ENCODE data around the gene RPL28.

Gene RPL28

DNA sequence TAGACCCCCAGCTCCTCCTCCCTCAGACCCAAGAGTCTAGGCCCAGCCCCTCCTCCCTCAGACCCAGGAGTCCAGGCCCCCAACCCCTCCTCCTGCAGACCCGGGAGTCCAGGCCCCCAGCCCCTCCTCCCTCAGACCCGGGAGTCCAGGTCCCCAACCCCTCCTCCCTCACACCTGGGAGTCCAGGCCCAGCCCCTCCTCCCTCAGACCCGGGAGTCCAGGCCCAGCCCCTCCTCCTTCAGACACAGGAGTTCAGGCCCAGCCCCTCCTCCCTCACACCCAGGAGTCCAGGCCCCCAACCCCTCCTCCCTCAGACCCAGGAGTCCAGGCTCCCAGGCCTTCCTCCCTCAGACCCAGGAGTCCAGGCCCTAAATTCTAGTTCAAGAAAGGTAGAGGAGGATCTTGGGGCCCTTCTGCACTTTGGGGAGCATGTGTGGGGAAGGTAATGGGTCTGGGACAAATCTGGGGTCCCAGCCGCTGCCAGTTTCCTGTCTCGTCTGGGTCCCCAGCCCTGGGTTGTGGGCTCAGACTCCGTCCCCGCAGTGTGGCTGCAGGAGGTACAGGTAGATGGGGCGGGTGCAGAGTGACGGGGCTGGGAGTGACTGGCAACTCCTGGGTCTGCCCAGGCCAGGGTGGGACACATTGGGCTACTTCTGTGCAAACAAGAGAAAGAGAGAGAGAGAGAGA, 12.3 kb upstream of the RPL28 start:
- no peak for DNase-seq (ENCODE audit: low read depth in 2 of 2)

- DNase-seq (ENCODE audit: low read depth in 2 of 2), result no peak
These were observed 11.6 kb upstream of the RPL28 start for GRCh38 chr19:55373993-55374757.

- DNase-seq (ENCODE audit: low read depth in 2 of 2), result no peak
These were observed 9.3 kb upstream of the RPL28 start, which contains the start of gene TMEM190 for GRCh38 chr19:55376241-55376933. TMEM190 (plus strand) TSS chr19:55376826; CDS start chr19:55376854, 28 bp downstream.

- no peak for DNase-seq (ENCODE audit: low read depth in 2 of 2)
These were observed 8.2 kb upstream of the RPL28 start for GRCh38 chr19:55377356-55378131.

- no peak for DNase-seq (ENCODE audit: low read depth in 2 of 2)
These were observed 6.6 kb upstream of the RPL28 start for GRCh38 chr19:55379174-55379573.

DNA sequence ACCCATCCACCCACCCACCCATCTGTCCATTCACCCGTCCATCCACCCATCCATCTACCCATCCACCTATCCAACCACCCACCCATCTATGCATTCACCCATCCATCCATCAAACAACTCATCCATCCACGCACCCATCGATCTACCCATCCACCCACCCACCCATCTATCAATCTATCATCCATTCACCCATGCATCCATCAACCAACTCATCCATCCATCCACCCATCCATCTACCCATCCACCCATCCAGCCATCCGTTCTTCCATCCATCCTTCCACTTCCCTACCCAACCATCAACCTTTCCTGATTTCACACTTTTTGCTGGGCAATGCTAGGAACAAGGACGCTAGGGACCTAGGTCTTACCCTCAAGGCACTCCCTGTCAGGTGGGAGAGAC, 3.7 kb upstream of the RPL28 start:
- no peak for DNase-seq (ENCODE audit: low read depth in 2 of 2)

GRCh38 chr19:55382522-55383054, 3.1 kb upstream of the RPL28 start:
- DNase-seq (ENCODE audit: low read depth in 2 of 2), result no peak

DNA sequence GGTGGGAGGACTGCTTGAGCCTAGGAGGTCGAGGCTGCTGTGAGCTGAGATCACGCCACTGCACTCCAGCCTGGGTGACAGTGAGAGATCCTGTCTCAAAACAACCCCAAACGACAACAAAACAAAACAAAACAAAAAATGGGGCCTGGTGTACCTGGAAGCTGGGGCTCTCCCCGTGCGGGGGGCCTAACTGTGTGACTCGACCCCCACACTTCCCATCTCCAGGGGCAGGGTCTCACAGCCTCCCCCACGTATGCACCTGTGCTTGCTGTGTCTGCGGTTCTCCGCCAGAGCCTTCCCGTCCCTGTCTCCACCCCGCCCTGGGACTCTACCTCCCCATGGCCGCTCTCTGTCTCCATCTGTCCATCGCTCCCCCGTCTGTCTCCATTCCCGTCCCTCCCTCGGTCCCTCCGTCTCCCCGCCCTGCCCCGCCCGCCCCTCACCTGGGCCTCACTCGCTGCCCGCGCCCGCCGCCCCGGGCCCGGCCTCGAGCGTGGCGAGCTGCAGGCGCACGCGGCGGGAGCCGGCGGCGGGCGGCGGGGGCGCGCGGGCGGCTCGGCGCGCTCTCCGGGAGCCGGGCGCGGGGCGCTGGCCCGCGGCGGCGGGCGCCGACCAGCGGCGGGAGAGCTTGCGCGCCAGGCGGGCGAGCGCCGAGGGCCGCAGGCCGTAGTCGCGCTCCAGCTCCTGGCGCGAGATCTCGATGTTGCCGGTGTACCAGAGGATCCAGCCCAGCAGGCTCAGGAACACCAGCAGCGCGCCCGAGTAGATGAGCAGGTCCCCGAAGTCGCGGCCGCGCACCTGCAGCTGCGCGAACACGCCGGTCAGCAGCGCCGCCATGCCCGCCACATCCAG, 2.2 kb upstream of the RPL28 start:
- DNase-seq (ENCODE audit: low read depth in 2 of 2), result no peak

DNA sequence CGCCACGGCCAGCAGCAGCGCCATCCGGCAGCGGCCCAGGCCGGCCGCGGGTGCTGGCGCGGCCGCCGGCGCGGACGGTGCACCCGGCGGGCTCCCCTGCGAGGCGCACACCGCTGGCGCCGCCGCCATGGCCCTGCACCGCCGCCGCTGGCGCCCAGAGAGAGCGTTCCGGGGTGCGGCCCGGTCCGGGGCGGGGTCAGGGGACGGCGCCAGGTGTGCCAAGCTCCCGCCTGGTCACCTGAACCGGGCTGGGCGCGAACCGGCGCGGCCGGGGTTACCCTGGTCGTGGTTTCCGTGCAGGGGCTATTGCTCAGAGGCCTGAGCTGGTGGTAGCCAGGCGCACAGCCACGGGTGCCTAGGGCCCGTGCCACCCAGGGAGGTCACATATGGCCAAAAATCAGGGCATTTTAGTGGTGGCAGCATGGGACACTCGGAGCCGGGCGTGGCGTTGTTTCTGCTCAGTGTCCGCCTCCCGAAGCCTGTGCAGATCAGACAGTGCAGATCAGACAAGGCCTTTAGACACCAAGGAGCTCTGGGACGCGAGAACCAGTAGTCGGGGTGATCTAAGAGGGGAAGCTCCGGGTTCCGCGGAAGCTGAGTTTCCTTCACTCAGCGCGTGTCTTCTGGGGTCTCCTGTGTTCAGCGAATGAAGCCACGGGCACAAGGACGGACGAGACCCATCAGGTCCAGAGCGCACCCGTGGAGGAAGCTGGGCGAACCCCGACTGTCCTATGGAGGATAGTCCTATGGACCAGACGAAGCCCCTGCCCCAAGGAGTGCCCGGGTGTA, 1.4 kb upstream of the RPL28 start, which contains the start of gene TMEM238:
Gene TMEM238, minus strand, starts transcription at position 162 of the 789 bp plus-strand sequence. Its CDS starts 33 bp downstream, at position 129.
- no peak for DNase-seq (ENCODE audit: low read depth in 2 of 2)

DNA sequence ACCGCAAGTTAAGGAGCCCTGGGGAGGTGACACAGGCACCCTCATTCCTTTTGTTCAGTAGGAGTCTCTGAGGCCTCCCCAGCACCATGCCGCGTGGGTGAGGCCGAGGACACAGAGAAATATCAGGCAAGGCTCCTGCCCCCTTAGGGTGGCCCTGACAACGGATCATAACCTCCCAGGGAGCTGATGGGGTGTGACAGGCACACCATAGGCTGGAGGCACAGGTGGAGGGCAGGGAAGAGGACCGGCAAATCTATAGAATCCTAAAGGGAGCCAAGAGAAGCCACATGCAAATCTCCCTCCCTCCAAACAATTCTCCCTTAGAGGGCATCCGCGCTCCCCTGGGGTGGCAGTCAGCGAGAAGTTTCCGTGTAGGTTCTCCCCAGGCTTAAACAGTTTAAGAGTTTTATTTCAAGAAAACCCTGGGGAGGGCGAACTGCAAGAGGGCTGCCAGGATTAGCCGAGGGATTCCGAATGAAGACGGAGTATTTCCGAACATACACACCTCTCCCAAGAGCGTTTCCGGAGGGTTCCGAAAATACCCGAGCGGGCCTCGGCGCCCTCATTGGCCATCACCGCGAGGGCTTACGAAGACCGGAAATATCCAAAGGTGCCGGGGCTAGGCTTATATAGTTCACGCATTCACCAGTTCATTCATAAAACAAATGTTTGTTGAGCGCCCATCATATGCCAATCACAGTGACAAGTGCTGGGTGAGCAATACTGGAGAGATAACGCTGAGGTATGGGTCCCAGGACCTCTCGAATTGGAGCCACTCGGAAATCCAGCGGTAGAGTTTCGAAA, 610 bp upstream of the RPL28 start:
- peak; percentile 79 to 82 for DNase-seq (ENCODE audit: low read depth in 2 of 2)

DNA sequence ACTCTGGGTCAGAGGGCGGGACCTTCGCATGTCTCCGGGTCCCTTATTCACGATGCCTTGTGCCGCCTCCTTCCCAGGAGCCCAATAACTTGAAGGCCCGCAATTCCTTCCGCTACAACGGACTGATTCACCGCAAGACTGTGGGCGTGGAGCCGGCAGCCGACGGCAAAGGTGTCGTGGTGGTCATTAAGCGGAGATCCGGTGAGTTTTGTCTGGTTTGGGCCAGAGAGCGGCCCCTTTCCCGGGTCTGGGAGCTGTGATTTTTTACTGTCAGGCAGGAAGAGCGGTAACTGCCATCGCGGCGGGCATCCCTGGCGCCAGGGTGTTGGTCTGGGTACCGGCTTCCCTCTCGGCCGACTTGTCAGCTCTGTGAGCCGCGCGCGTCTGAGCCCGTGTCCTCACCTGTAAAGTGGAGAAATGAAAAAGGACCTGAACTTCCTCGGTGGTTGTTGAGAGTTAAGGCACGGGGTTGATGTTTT, 800 bp downstream of the RPL28 start:
- DNase-seq (ENCODE audit: low read depth in 2 of 2), result no peak

DNA sequence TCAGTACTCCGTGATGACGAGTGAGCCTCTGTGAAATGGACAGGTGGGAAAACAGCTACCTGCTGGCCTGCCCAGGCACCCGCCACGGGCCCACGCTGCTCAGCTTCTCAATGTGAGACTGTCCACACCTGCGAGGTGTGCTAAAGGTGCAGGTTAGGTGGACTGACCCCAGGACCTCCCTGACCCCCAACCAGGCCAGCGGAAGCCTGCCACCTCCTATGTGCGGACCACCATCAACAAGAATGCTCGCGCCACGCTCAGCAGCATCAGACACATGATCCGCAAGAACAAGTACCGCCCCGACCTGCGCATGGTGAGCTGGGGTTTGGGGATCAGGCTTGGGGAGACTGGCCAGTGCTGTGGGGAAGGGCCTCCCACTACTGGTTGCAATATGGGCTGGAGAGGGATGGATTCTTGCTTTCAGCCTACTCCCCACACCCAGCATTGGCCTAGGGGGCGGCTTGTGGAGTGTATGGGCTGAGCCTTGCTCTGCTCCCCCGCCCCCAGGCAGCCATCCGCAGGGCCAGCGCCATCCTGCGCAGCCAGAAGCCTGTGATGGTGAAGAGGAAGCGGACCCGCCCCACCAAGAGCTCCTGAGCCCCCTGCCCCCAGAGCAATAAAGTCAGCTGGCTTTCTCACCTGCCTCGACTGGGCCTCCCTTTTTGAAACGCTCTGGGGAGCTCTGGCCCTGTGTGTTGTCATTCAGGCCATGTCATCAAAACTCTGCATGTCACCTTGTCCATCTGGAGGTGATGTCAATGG, 2.2 kb downstream of the RPL28 start:
- no peak for DNase-seq (ENCODE audit: low read depth in 2 of 2)

DNA sequence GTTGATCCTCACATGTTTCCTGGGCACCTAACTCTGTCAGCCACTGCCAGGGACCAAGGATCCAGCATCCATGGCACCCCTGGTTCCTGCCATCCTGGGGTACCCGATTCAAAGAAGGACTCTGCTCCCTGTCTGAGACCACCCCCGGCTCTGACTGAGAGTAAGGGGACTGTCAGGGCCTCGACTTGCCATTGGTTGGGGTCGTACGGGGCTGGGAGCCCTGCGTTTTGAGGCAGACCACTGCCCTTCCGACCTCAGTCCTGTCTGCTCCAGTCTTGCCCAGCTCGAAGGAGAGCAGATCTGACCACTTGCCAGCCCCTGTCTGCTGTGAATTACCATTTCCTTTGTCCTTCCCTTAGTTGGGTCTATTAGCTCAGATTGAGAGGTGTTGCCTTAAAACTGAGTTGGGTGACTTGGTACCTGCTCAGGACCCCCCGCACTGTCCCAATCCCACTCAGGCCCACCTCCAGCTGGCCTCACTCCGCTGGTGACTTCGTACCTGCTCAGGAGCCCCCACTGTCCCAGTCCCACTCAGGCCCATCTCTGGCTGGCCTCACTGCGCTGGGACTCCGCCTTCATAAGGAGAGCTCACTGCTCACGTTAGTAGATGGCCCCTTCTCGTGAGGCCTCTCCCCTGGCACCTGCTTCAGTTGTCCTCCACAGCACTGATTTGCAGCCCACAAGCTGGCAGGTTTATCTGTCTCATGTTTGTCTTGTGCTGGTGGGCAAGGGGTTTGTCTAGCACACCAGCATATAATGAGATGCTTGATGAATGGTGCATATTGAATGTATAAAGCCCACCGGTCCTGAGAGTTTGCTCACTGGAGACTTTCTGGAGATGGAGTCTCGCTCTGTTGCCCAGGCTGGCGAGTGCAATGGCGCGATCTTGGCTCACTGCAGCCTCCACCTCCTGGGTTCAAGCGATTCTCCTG, 3.9 kb downstream of the RPL28 start:
- DNase-seq (ENCODE audit: low read depth in 2 of 2), result no peak

DNA sequence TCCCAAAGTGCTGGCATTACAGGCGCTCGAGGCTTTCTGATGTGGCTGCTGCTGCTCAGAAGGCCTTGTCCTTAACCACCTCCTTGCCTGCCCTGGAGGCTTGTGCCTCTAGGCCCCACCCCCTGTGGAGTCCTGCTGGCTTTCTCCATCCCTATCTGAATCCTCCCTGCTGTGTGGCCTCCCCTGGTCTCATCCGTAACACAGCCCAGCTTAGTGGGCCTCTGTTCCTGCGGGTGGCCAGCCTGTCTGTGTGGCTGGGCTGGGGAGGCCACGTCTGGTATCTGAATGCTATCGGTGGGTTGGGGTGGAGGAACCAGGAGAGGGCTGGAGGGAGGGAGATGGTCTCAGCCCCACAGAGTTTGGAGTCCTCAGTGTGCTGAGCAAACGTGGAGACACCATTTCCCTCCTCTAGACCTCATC, 4.7 kb downstream of the RPL28 start:
- DNase-seq (ENCODE audit: low read depth in 2 of 2), result no peak

GRCh38 chr19:55391191-55391670, 5.5 kb downstream of the RPL28 start:
- no peak for DNase-seq (ENCODE audit: low read depth in 2 of 2)
